Lower leg skin (tissue), 3 donors: Measurements from ENCODE around the gene SYCE3.

Experiments
- POLR2A ChIP-seq, 2 donors: fragments of 450-650 bp; IDR thresholded peaks; one replicate each; pipeline ENCODE4 v1.6.1; 2016 to 2017; ENCODE audit warnings: antibody characterized with exemption in 2 of 2, mild to moderate bottlenecking in 1 of 2, moderate library complexity in 1 of 2
- TF ChIP-seq, protein P1 (sequence below), 3 donors: fragments of 450-650 bp; IDR thresholded peaks; one replicate each; pipeline ENCODE4 v1.5.1; 2016; ENCODE audit warnings: antibody characterized with exemption in 3 of 3, mild to moderate bottlenecking in 3 of 3, moderate library complexity in 2 of 3

DNA sequence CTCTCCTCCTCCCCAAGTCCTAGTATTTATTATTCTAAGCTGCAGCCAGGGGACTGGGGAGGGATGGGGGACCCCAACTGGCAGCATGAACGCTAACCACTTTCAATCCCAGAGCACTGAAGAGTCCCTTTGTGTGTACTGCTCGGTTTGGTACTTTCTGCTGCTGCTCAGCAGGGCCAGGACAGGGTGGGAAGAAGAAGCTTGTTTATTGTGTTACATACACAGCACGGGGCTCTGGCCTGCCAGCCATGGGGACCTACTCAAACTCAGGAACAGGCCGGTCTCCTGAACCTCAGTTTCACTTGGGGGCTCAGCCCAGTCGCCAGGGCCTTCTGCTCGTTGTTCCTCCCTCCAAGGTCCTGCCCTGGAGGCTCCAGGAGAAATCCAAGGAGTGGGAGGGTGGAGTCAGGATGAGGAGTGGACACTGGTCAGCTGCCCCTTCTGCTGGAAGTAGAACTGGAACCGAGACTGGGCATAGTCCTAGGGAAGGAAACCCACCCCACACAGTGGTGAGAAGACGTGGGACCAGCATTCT lies 16.1 kb upstream of the SYCE3 start:
- TF ChIP-seq, protein P1, sequence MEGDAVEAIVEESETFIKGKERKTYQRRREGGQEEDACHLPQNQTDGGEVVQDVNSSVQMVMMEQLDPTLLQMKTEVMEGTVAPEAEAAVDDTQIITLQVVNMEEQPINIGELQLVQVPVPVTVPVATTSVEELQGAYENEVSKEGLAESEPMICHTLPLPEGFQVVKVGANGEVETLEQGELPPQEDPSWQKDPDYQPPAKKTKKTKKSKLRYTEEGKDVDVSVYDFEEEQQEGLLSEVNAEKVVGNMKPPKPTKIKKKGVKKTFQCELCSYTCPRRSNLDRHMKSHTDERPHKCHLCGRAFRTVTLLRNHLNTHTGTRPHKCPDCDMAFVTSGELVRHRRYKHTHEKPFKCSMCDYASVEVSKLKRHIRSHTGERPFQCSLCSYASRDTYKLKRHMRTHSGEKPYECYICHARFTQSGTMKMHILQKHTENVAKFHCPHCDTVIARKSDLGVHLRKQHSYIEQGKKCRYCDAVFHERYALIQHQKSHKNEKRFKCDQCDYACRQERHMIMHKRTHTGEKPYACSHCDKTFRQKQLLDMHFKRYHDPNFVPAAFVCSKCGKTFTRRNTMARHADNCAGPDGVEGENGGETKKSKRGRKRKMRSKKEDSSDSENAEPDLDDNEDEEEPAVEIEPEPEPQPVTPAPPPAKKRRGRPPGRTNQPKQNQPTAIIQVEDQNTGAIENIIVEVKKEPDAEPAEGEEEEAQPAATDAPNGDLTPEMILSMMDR (IDR thresholded peaks at IDR 0.05), result no peak
- TF ChIP-seq POLR2A (IDR thresholded peaks at IDR 0.05), result no peak
